ENCODE results near the gene ATP5MK. TPM values are rescaled to one million over a fixed set of nuclear protein-coding genes. Genes with fewer than 3 reads are reported as not detected.

The ATP5MK gene
- total and polyA plus RNA-seq, 2 of the 8 experiments (the other 6 are each of a cell fraction or from before 2014, with no cell fraction given) = 280 to 312 TPM

- peak overlapping the region in 3 of 4 experiments; percentile 82 to 92 (median 85); a peak in 6 of 7 replicates for H3K9ac ChIP-seq (replicated peaks in 1 of 4; ENCODE audit: extremely low read depth in 1 of 4, low read depth in 3 of 4, low read length in 3 of 4)
- DNase-seq (ENCODE audit: low read depth in 1 of 2, low spot score in 2 of 2) (no peak), FAIRE-seq (no peak)
- peak overlapping the region; percentile 76 to 95 for H3K4me2 ChIP-seq (ENCODE audit: insufficient read depth in 1 of 2, low read depth in 2 of 2, low read length in 2 of 2)
- H3K14ac ChIP-seq (ENCODE audit: insufficient read length) = no peak overlapping the region
- H4K20me1 ChIP-seq (replicated peaks in 1 of 2; ENCODE audit: control insufficient read depth in 1 of 2, insufficient read depth in 2 of 2, low read length in 2 of 2) = peaks cover 2% of the 10 kb centered on the region in 2 experiments
- H4K91ac ChIP-seq (replicated peaks; ENCODE audit: insufficient read length, low read length) = no peak overlapping the region
- H3K4me1 ChIP-seq (replicated peaks in 1 of 4; ENCODE audit: control insufficient read depth in 3 of 4, insufficient read depth in 4 of 4, low read length in 3 of 4) = peaks cover 0 to 10% (median 2%) of the 10 kb centered on the region in 4 experiments; a peak in 6 of 7 replicates
- H2BK15ac ChIP-seq (ENCODE audit: low read length) = no peak overlapping the region
- no peaks in the 10 kb centered on the region for H3K9me3 ChIP-seq (ENCODE audit: insufficient read depth in 2 of 2, low read depth in 1 of 2, low read length in 1 of 2)
- H3K27ac ChIP-seq (ENCODE audit: low read depth, low read length) = no peak overlapping the region; the same call in 1 of the 2 replicates
- peaks cover 14 to 56% of the 10 kb centered on the region in 2 experiments for H3K79me2 ChIP-seq (ENCODE audit: control insufficient read depth in 1 of 2, insufficient read depth in 2 of 2, low read length in 2 of 2)
- 4% methylated on average over 8 of the region's 8 CpGs; no CpG with 5 or more reads in 1 of the 2 experiments for WGBS, 2 experiments (ENCODE audit: extremely low coverage in 1 of 2, insufficient coverage in 1 of 2, insufficient read length in 1 of 2, insufficient replicate concordance in 2 of 2, low coverage in 1 of 2, low lambda C conversion rate in 2 of 2, missing lambda C conversion rate in 1 of 2)
- H3K18ac ChIP-seq (ENCODE audit: extremely low read depth, low read length) = peak overlapping the region; percentile 90
- TF ChIP-seq SP2 (IDR thresholded peaks at IDR 0.05; ENCODE audit: low read length) = no peak
- TF ChIP-seq EP300 (IDR thresholded peaks at IDR 0.05; ENCODE audit: borderline replicate concordance in 1 of 2, low read depth in 2 of 2, low read length in 2 of 2) = no peak
- no peak for TF ChIP-seq TCF12 (IDR thresholded peaks at IDR 0.05; ENCODE audit: low read depth, low read length)
- TF ChIP-seq GABPA (IDR thresholded peaks at IDR 0.05; ENCODE audit: borderline replicate concordance, insufficient read depth, low read length) = no peak
- TF ChIP-seq KDM5A (IDR thresholded peaks at IDR 0.05; ENCODE audit: low read length) = 0 out of 2 replicates have a peak, but pooled peaks have one; percentile 13
- TF ChIP-seq ZNF274 (IDR thresholded peaks at IDR 0.05; ENCODE audit: borderline replicate concordance, extremely low read depth, low read length) = no peak
- TF ChIP-seq HDAC2 (IDR thresholded peaks at IDR 0.05; ENCODE audit: borderline replicate concordance in 1 of 2, low read depth in 2 of 2, low read length in 2 of 2) = no peak; a peak in 1 of 4 replicates
- peak; percentile 7 for TF ChIP-seq SAP30 (IDR thresholded peaks at IDR 0.05; ENCODE audit: insufficient read depth, insufficient replicate concordance, low read length)
- TF ChIP-seq GTF2F1 (IDR thresholded peaks at IDR 0.05; ENCODE audit: borderline replicate concordance, low read depth, low read length) = no peak
- TF ChIP-seq TBP (IDR thresholded peaks at IDR 0.05; ENCODE audit: low read depth, low read length) = no peak
- H3K36me3 ChIP-seq (ENCODE audit: control insufficient read depth in 2 of 4, insufficient read depth in 4 of 4, low read length in 3 of 4) = peaks cover 19 to 55% (median 27%) of the 10 kb centered on the region in 4 experiments
- H2BK120ac ChIP-seq (replicated peaks; ENCODE audit: low read depth, low read length) = no peak overlapping the region
- no peaks in the 10 kb centered on the region for H3K27me3 ChIP-seq (replicated peaks in 1 of 4; ENCODE audit: control insufficient read depth in 3 of 4, extremely low read depth in 1 of 4, insufficient read depth in 3 of 4, low read length in 3 of 4)
- no peak overlapping the region for H4K5ac ChIP-seq (ENCODE audit: insufficient read length, low read depth, low read length)
- ChIA-PET POLR2A (ENCODE audit: partially characterized antibody) (interaction anchor here (1.0 to 2.5 kb wide), 7 partner anchors 9 to 92 kb away, joined by 3 to 13 read pairs (median 4); no protein-coding TSS in a partner anchor), CTCF (ENCODE audit: partially characterized antibody) (interaction anchor here (2.1 kb wide), 1 partner anchor 19 kb away, joined by 12 read pairs; no protein-coding TSS in a partner anchor)
- H3K4ac ChIP-seq (replicated peaks; ENCODE audit: insufficient read length, low read depth, low read length) = no peak overlapping the region
- H3K23ac ChIP-seq (ENCODE audit: insufficient read length) = no peak overlapping the region
- no peak overlapping the region for H2BK20ac ChIP-seq (ENCODE audit: low read length)
- H2AK5ac ChIP-seq (ENCODE audit: low read depth, low read length) = peak overlapping the region; percentile 33; the same call in 1 of the 2 replicates
- H3K4me3 ChIP-seq (ENCODE audit: extremely low read depth in 1 of 4, insufficient read depth in 2 of 4, low read depth in 3 of 4, low read length in 4 of 4) = peak overlapping the region; percentile 96 to 99 (median 96)
- no peak overlapping the region for H3K56ac ChIP-seq (replicated peaks; ENCODE audit: insufficient read length, low read depth, low read length)
- H4K8ac ChIP-seq (ENCODE audit: extremely low read depth, insufficient read depth, low read length) = peak overlapping the region; percentile 53; the same call in 1 of the 2 replicates
- peak overlapping the region; percentile 80; the same call in 1 of the 2 replicates for H2AFZ ChIP-seq (ENCODE audit: low read length)
- H2BK5ac ChIP-seq (ENCODE audit: low read depth, low read length) = peak overlapping the region; percentile 83; the same call in 1 of the 2 replicates
- peaks cover 12% of the 10 kb centered on the region for H3K79me1 ChIP-seq (ENCODE audit: low read depth, low read length)
- no peak overlapping the region for H2BK12ac ChIP-seq (ENCODE audit: low read depth, low read length)
- peaks cover 13% of the 10 kb centered on the region for H3K23me2 ChIP-seq (ENCODE audit: low read depth, low read length)
Observed at GRCh38 chr10:103396789-103397087, 463 bp upstream of the ATP5MK start.

Measured in H1 (cell line).